NOMO-1 treated with dmso at 0.1 percent for 144 hours (cell line): ENCODE measurements around the gene HGD.
"Not testable (repeated sequence)": the region's sequence is repeated elsewhere in the genome, so short reads cannot be mapped to it uniquely, and the experiment has no call there.

ENCODE experiments used
- DNase-seq: peaks from one replicate; lab custom pipeline; 2025; ENCODE audit not compliant: unreplicated experiment; lab: John Stamatoyannopoulos, UW

The HGD gene

DNA sequence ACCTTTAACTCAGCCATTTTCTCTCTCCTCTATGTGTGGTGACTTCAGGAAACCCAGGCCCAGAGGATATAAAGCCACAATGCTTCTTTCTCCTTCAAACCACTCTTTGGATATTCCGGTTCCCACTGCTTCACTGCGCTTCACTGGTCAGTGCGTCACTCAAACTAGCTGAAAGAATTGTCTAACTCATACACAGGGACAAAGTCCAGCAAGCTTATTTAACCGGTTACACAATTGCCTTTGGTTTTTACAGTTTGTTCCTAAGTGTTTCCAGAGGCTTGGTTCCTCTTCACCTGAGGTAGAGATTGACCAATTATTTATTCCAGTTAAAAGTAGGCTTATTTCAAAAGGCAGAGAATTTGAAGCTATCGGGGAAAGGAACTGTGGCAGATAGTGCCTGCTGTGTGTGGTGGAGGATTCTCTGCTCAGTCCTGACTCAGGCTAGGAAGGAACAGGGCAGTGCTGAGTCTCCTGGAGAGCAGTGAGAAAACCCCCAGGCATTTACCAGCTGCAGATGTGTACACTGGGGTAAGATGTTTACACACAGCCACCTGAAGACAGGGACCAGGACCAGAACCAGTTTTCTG, at the start of gene HGD:
TSS of gene HGD (minus strand) at position 145 of the 587 bp plus-strand sequence. CDS start at position 17, 128 bp downstream.
- DNase-seq = peak; percentile 28

- DNase-seq = no peak
These were observed 48.8 kb upstream of the HGD start for GRCh38 chr3:120730576-120731542.

- no peak for DNase-seq
These were observed 44.8 kb upstream of the HGD start for GRCh38 chr3:120726791-120727190.

DNA sequence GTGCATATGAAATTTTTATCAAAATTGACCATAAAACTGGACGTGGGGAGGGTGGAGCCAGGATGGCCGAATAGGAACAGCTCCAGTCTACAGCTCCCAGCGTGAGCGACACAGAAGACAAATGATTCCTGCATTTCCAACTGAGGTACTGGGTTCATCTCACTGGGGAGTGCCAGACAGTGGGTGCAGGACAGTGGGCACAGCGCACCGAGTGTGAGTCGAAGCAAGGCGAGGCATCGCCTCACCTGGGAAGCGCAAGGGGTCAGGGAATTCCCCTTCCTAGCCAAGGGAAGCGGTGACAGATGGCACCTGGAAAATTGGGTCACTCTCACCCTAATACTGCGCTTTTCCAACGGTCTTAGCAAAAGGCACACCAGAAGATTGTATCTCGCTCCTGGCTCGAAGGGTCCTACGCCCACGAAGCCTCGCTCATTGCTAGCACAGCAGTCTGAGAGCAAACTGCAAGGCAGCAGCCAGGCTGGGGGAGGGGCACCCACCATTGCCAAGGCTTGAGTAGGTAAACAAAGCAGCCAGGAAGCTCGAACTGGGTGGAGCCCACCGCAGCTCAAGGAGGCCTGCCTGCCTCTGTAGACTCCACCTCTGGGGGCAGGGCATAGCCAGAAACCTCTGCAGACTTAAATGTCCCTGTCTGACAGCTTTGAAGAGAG, 37.3 kb upstream of the HGD start:
- not testable (repeated sequence) for DNase-seq

DNA sequence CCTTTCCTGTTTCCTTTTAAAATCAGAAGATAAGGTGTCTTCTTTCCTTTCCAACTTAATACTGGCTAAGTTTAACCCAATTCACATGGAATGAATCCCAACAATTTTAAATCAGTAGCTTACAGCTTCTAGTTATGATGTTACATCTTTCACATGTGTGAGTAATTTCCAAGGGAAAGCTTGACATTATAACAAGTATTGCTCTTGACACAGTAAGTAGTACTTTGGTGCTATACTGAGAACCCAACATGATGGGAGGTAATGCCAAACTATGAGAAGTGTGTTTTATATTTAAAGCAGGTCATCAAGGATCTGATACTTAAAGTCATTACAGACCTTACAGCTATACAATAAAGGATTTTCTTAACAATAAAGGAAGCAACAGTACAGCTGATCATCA, 31.2 kb upstream of the HGD start:
- DNase-seq = no peak

- no peak for DNase-seq
These were observed 28.3 kb upstream of the HGD start for GRCh38 chr3:120710369-120710768.

GRCh38 chr3:120708408-120708807, 26.4 kb upstream of the HGD start:
- DNase-seq = no peak

DNA sequence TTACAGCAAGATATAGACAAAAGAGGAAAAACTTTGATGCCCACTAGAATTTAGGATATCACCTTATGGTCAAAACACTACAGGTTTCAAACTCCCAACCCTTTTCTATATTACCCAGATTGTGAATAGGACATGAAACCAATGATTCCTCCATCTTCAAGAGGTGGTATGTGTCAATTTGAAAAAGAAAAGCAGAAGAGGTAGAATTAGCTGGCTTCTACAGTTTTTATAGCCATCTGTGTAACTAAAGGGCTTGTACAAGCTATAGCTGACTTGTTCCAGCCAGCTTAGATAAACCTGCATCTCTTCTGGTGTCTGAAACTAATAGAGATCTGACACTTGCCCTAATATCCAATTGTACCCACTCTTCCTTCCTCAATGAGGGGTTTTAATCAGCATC, 24.9 kb upstream of the HGD start:
- DNase-seq = no peak

DNA sequence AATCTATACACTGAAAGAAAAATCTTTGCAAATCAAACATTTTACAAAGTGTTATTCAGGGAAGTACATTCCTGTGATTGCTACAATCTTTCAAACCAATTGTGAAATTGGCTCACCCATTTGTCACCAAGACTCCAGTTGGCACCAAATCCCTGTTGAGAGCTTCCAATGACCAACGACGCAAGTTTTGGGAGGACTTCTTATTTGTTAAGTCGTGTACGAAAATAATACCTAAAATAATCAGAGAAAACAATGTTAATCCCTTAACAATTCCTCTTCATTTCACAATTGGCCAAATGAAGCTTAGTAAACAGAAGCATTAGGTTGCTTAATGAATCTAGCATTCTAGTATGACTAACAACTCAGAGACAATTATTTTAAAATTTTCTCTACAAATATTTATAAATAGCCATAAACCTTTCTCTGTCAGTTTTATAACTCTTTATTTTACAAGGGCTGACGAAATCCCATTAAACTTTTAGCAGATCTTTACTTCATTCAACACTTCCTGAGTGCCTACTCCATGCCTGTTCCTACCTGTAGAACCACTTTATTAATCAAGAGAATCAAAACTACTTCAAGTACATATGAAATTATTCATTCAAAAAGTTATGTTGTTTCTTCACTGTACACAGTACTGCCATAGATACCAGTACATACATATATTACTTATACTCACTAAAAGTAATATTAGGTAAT, 24.0 kb upstream of the HGD start:
- DNase-seq = no peak

DNA sequence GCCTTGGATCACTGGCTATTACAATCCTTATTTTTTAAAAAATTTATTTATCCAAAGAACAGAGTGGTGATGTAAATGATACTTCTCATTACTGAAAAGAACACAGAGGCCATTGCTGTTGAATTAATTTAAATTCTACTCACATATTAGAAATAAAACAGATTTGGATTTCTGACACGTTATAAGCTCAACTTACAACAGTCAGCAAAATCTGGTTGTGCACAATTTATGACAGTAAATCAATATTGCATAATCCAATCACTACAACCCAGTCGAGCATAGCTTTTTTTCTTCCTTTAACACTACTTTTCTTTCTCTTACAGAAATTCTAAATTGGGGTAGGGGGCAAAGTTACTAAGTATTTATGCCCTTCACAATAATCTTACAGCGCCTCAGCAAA, 17.3 kb upstream of the HGD start:
- DNase-seq = no peak

DNA sequence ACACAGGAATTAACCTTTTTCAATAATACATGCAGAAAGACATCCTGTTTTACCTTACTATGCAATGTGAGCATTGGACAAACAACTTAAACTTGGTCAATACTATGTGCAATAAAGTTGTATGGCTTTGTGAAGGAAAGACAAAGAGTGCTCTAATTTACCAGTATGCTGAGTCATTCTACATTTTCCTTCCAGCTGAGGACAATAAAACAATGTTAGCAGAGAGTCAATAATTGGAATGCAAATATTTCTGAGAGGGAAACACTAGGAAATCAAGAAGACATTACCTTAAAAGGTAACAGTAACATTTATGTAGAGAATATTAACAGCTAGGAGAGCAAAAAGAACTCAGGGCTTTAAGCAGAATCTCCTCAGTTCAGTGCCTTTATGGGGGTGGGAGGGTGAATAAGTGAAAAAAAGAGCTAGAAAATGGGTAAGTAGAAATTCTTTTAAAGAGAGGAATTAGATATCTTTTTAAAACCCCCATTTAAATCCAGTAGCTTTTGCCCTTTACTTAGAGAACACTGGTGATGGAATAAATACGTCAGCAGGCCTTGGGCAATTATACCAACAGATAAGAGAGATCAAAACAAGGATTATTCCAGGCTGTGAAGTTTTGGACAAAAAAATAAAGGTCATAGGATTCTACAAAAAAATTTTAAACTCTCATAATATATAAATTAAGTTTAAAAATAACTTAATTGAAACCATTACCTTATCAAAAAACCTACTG, 11.6 kb upstream of the HGD start:
- no peak for DNase-seq

- DNase-seq = no peak
These were observed 7.4 kb upstream of the HGD start for GRCh38 chr3:120689395-120689794.

GRCh38 chr3:120688121-120688520, 6.1 kb upstream of the HGD start:
- no peak for DNase-seq

GRCh38 chr3:120685411-120685810, 3.4 kb upstream of the HGD start:
- DNase-seq = no peak

- DNase-seq = no peak
These were observed 2.9 kb upstream of the HGD start for GRCh38 chr3:120684896-120685295.

DNA sequence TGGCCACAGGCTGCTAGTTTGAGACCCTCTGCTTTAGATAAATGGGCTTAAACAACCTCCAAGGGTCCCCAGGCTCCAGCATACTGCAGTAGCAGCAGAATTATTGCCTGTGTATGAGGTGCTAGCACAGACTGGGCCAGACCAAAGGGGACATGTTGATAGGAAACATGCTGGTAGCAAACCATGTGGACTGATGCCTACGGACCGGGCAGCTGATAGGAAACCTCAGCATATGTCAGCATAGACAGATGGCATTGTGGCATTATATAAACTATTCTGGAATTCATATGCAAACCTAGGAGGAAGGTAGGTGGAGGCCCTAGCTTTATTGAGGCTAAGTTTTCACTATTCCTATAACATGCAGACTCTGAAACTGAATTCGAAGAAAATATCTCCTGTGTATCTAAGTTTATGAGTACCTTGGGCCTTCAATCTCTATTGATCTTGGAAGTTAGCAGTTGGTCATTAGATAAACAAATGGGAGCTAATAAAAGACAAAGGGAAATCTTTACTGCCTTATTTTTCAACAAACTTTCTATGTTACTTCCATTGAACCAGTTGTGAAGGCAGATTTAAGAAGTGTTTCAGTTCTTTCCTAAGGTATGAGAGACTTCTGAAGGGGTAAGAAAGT, 1.7 kb upstream of the HGD start:
- DNase-seq = no peak

DNA sequence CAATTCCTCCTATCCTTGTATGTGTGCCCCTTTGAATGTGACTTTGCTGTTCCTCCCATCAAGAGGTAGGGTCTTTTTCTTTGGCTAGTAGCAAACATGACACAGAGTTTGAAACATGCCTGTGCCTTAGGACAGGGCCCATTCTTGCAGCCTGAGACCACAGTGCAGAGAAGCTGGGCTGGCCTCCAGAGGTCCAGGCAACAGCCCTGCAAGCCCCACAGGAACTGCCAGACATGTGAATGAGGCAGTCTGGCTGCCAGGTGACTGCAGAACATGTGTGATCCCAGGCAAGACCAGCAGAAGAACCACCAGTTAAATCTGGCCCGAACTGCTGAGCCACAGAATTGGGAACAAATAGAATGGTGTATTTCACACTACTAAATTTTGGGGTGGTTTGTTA, 1.2 kb upstream of the HGD start:
- no peak for DNase-seq

GRCh38 chr3:120681506-120682038, 467 bp downstream of the HGD start:
- DNase-seq = no peak

DNA sequence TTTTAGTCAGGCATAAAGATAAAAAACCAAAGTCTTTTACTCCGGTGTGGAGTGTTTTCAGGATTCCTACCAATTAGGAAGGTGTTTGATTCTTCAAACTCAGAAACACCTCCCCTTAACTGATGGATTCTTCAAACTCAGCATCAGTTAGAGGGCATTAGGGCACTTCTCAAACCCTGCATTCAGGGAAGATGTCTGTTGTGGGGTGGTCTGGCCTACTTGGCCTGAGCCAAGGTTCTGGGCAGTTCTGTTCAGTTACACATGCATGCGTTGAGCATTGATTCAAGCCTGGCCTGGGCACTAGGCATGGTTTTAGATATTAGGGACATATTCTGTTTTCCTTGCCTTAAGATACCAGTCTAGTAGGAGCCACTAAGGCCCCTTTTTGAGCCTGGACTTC, 1.0 kb downstream of the HGD start:
- DNase-seq = no peak
